Mesenteric fat pad (tissue), 1 donor: ENCODE results near the gene RHBDF2. TPM values are rescaled to one million over a fixed set of nuclear protein-coding genes. Genes with fewer than 3 reads are reported as not detected.
A peak's percentile ranks its signal among the peaks of the same experiment; 100 is the strongest.

Experiments
- DNase-seq: peaks from one replicate; pipeline ENCODE4 v3.0.0-alpha.2; 2020; ENCODE audit warnings: low spot score
- total RNA-seq: library from RNA; stranded (reverse); fragmentation: NEBNext Ultra II Directional; extraction: Animal tissue kit (Norgen Biotek cat#: 25700); gene quantifications from one replicate; pipeline ENCODE4 v1.2.1, GENCODE V29; 2021
- donor health status: DM: yes; HTN: yes; CAD: no.

Gene RHBDF2
- total RNA-seq, 1 donor from 2014 or later, result 52.7 TPM

- no peak for DNase-seq
Observed at GRCh38 chr17:76467366-76467765, 33.9 kb downstream of the RHBDF2 start, which contains the start of gene AANAT. Gene AANAT (plus strand): TSS chr17:76467603. CDS start chr17:76468747, 1,144 bp downstream.

- no peak for DNase-seq
Observed at GRCh38 chr17:76466775-76467130, 34.5 kb downstream of the RHBDF2 start.

- no peak for DNase-seq
Observed at GRCh38 chr17:76462556-76463290, 38.5 kb downstream of the RHBDF2 start.

- DNase-seq, result no peak
Observed at GRCh38 chr17:76461765-76462555, 39.3 kb downstream of the RHBDF2 start.

- DNase-seq, result no peak
Observed at GRCh38 chr17:76459674-76460073, 41.5 kb downstream of the RHBDF2 start.

- no peak for DNase-seq
Observed at GRCh38 chr17:76458580-76459490, 42.4 kb downstream of the RHBDF2 start.

- DNase-seq, result no peak
Observed at GRCh38 chr17:76453431-76453743, 47.8 kb downstream of the RHBDF2 start.

GRCh38 chr17:76452660-76453430, 48.4 kb downstream of the RHBDF2 start, which contains the start of gene UBE2O:
Gene UBE2O (minus strand): TSS chr17:76453152. CDS start chr17:76453141, 11 bp downstream.
- DNase-seq, result peak; percentile 97

- DNase-seq, result no peak
Observed at GRCh38 chr17:76452127-76452659, 49.0 kb downstream of the RHBDF2 start.

GRCh38 chr17:76451506-76451905, 49.7 kb downstream of the RHBDF2 start:
- no peak for DNase-seq

- no peak for DNase-seq
Observed at GRCh38 chr17:76449126-76449525, 52.1 kb downstream of the RHBDF2 start.

- no peak for DNase-seq
Observed at GRCh38 chr17:76447931-76448652, 53.1 kb downstream of the RHBDF2 start.

GRCh38 chr17:76446449-76447231, 54.6 kb downstream of the RHBDF2 start:
- DNase-seq, result no peak

- no peak for DNase-seq
Observed at GRCh38 chr17:76445697-76446448, 55.4 kb downstream of the RHBDF2 start.

GRCh38 chr17:76444518-76445311, 56.5 kb downstream of the RHBDF2 start:
- no peak for DNase-seq

GRCh38 chr17:76442341-76443338, 58.6 kb downstream of the RHBDF2 start:
- no peak for DNase-seq
